HEK293 (cell line): Measurements from ENCODE around the gene ANKS6.

ENCODE experiments used
- KLF16 ChIP-seq: fragments of 450-650 bp; formaldehyde crosslinking; IDR thresholded peaks from 2 replicates; pipeline ENCODE4 v1.5.1; 2017; ENCODE audit warnings: missing biosample characterization, missing genetic modification characterization
- ZEB2 ChIP-seq: fragments of 450-650 bp; formaldehyde crosslinking; IDR thresholded peaks from 2 replicates; pipeline ENCODE4 v1.5.1; 2016; ENCODE audit warnings: missing biosample characterization, missing genetic modification characterization
- TF ChIP-seq, protein P1 (sequence below): IDR thresholded peaks from 2 replicates; pipeline ENCODE4 v1.6.1; 2011; ENCODE audit warnings: mild to moderate bottlenecking, low read depth, low read length, borderline replicate concordance
- TF ChIP-seq, protein P2 (sequence below): fragments of 450-650 bp; formaldehyde crosslinking; IDR thresholded peaks from 2 replicates; pipeline ENCODE4 v1.5.1; 2016; ENCODE audit warnings: missing biosample characterization, missing genetic modification characterization
- TF ChIP-seq, protein P3 (sequence below): fragments of 450-650 bp; formaldehyde crosslinking; IDR thresholded peaks from 2 replicates; pipeline ENCODE4 v1.5.1; 2016; ENCODE audit warnings: missing biosample characterization, missing genetic modification characterization

DNA sequence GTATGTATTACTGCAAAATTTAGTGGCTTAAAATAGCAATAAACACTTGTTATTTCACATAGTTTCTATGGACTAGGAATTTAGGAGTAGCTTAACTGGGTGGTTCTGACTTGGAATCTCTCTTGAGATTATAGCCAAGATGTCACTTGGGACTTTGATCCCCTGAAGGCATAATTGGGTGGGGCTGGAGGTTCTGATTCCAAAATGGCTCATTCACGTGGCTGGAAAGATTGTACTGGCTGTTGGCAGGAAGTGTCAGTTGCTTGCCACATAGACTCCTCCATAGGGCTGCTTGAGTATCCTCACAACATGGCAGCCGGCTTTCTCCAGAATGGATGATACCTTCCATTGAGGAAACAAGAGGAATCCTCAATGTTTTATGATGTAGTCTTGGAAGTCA, 22.4 kb upstream of the ANKS6 start:
- TF ChIP-seq, protein P1, sequence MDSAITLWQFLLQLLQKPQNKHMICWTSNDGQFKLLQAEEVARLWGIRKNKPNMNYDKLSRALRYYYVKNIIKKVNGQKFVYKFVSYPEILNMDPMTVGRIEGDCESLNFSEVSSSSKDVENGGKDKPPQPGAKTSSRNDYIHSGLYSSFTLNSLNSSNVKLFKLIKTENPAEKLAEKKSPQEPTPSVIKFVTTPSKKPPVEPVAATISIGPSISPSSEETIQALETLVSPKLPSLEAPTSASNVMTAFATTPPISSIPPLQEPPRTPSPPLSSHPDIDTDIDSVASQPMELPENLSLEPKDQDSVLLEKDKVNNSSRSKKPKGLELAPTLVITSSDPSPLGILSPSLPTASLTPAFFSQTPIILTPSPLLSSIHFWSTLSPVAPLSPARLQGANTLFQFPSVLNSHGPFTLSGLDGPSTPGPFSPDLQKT = no peak
- TF ChIP-seq KLF16 (tag by site-specific recombination) = no peak
- TF ChIP-seq ZEB2 (tag by site-specific recombination) = no peak
- TF ChIP-seq, protein P2, sequence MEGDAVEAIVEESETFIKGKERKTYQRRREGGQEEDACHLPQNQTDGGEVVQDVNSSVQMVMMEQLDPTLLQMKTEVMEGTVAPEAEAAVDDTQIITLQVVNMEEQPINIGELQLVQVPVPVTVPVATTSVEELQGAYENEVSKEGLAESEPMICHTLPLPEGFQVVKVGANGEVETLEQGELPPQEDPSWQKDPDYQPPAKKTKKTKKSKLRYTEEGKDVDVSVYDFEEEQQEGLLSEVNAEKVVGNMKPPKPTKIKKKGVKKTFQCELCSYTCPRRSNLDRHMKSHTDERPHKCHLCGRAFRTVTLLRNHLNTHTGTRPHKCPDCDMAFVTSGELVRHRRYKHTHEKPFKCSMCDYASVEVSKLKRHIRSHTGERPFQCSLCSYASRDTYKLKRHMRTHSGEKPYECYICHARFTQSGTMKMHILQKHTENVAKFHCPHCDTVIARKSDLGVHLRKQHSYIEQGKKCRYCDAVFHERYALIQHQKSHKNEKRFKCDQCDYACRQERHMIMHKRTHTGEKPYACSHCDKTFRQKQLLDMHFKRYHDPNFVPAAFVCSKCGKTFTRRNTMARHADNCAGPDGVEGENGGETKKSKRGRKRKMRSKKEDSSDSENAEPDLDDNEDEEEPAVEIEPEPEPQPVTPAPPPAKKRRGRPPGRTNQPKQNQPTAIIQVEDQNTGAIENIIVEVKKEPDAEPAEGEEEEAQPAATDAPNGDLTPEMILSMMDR = no peak
- TF ChIP-seq, protein P3, sequence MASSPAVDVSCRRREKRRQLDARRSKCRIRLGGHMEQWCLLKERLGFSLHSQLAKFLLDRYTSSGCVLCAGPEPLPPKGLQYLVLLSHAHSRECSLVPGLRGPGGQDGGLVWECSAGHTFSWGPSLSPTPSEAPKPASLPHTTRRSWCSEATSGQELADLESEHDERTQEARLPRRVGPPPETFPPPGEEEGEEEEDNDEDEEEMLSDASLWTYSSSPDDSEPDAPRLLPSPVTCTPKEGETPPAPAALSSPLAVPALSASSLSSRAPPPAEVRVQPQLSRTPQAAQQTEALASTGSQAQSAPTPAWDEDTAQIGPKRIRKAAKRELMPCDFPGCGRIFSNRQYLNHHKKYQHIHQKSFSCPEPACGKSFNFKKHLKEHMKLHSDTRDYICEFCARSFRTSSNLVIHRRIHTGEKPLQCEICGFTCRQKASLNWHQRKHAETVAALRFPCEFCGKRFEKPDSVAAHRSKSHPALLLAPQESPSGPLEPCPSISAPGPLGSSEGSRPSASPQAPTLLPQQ = no peak
